ENCODE measurements around the gene PPP1R12B. TPM values are rescaled to one million over a fixed set of nuclear protein-coding genes. Genes with fewer than 3 reads are reported as not detected.
"Not testable (repeated sequence)": the region's sequence is repeated elsewhere in the genome, so short reads cannot be mapped to it uniquely, and the experiment has no call there.

Gene PPP1R12B
- polyA plus RNA-seq, 1 donor = 51.8 TPM

DNA sequence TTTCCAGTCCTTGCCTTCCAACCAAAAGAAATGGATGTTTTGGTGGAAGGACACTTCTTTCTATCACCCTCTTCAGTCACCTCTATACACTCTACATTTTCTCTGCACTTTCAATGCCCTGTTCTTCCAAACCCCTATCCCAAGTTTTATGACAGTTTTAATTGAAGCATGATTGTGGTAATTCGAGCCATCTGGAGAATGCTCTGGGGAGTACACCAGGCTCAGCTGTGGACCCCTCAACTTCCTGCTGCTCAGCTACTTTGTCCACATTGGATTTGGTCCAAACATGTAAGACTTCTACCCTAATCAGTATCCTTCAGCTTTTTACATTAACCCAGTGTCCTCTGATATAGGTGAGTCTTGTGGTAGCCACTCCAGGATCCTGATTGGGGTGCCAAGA is 232.1 kb downstream of the PPP1R12B start:
- Histone ChIP-seq H3K4me1 (ENCODE audit: control insufficient read depth, insufficient read depth, low read length) (peaks cover 8% of the 10 kb centered on the region), H3K27ac (ENCODE audit: low read length) (no peak overlapping the region), H3K4me3 (ENCODE audit: low read length) (no peak overlapping the region), H3K36me3 (ENCODE audit: control insufficient read depth, insufficient read depth, low read length) (peaks cover 32% of the 10 kb centered on the region), H3K9me3 (ENCODE audit: control insufficient read depth, low read depth, low read length) (no peaks in the 10 kb centered on the region), H3K27me3 (ENCODE audit: control insufficient read depth, insufficient read depth, low read length) (no peaks in the 10 kb centered on the region)
- WGBS (ENCODE audit: insufficient coverage, low lambda C conversion rate) = no CpG with 5 or more reads among the region's 1 CpG
- no peak for DNase-seq

- WGBS (ENCODE audit: insufficient coverage, low lambda C conversion rate) = no CpG with 5 or more reads among the region's 5 CpGs
- not testable (repeated sequence) for DNase-seq
Observed at GRCh38 chr1:202582350-202582749, 233.9 kb downstream of the PPP1R12B start.

DNA sequence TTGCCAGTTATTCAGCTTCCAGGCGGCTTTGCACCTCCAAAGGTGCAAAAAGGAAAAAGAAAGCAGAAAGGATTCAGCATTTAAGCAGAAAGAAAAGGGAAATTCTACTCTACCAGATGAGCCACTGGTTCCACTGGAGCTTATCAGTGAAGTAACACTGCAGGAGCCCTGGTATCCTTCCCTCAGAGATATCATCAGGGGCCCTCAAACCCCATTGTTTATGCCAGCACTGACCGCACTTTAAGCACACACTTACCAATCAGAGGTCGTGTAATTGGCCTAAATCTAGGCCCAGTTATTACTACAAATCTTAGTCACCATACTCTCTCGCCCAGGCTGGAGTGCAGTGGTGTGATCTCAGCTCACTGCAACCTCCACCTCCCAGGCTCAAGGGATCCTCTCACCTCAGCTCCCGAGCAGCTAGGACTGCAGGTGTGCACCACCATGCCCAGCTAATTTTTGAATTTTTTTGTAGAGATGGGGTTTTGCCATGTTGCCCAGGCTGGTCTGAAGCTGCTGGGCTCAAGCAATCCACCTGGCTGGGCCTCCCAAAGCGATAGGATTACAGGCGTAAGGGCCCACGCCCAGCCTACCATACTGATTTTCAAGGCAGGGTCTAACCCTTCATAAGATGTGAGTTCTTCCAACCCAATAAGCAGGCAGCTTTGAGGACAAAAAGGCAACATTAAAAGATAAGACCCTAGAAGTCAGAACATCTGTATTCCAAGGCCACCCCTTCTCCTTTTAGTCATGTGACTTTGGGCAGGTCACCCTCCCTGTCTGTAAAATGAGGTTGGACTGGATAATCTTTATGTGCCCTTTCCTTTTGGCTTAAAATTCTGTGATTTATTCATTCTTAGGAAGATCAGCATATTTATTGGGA is 236.4 kb downstream of the PPP1R12B start:
- Histone ChIP-seq H3K27ac (ENCODE audit: low read length) (no peak overlapping the region), H3K9me3 (ENCODE audit: control insufficient read depth, low read depth, low read length) (no peaks in the 10 kb centered on the region), H3K4me1 (ENCODE audit: control insufficient read depth, insufficient read depth, low read length) (peaks cover 15% of the 10 kb centered on the region), H3K36me3 (ENCODE audit: control insufficient read depth, insufficient read depth, low read length) (peaks cover 32% of the 10 kb centered on the region), H3K4me3 (ENCODE audit: low read length) (no peak overlapping the region), H3K27me3 (ENCODE audit: control insufficient read depth, insufficient read depth, low read length) (no peaks in the 10 kb centered on the region)
- DNase-seq = no peak
- 100% methylated on average over 1 of the region's 8 CpGs for WGBS (ENCODE audit: insufficient coverage, low lambda C conversion rate)

More at GRCh38 chr1:202582350-202582749, 233.9 kb downstream of the PPP1R12B start:
- not testable (repeated sequence) for H3K27me3 ChIP-seq (ENCODE audit: control insufficient read depth, insufficient read depth, low read length); H3K4me3 ChIP-seq (ENCODE audit: low read length); H3K9me3 ChIP-seq (ENCODE audit: control insufficient read depth, low read depth, low read length); H3K27ac ChIP-seq (ENCODE audit: low read length)
- Histone ChIP-seq H3K36me3 (ENCODE audit: control insufficient read depth, insufficient read depth, low read length) (peaks cover 32% of the 10 kb centered on the region), H3K4me1 (ENCODE audit: control insufficient read depth, insufficient read depth, low read length) (peaks cover 13% of the 10 kb centered on the region)

- Histone ChIP-seq H3K4me1 (ENCODE audit: control insufficient read depth, insufficient read depth, low read length) (peaks cover 12% of the 10 kb centered on the region), H3K4me3 (ENCODE audit: low read length) (no peak overlapping the region), H3K36me3 (ENCODE audit: control insufficient read depth, insufficient read depth, low read length) (peaks cover 28% of the 10 kb centered on the region), H3K27ac (ENCODE audit: low read length) (no peak overlapping the region), H3K9me3 (ENCODE audit: control insufficient read depth, low read depth, low read length) (no peaks in the 10 kb centered on the region), H3K27me3 (ENCODE audit: control insufficient read depth, insufficient read depth, low read length) (no peaks in the 10 kb centered on the region)
- no peak for DNase-seq
Observed at GRCh38 chr1:202585590-202585933, 237.1 kb downstream of the PPP1R12B start.

- no peak overlapping the region for H3K4me3 ChIP-seq (ENCODE audit: low read length)
- peaks cover 12% of the 10 kb centered on the region for H3K4me1 ChIP-seq (ENCODE audit: control insufficient read depth, insufficient read depth, low read length)
- H3K9me3 ChIP-seq (ENCODE audit: control insufficient read depth, low read depth, low read length) = no peaks in the 10 kb centered on the region
- peaks cover 22% of the 10 kb centered on the region for H3K36me3 ChIP-seq (ENCODE audit: control insufficient read depth, insufficient read depth, low read length)
- 73% methylated on average over 3 of the region's 4 CpGs for WGBS (ENCODE audit: insufficient coverage, low lambda C conversion rate)
- H3K27me3 ChIP-seq (ENCODE audit: control insufficient read depth, insufficient read depth, low read length) = no peaks in the 10 kb centered on the region
- H3K27ac ChIP-seq (ENCODE audit: low read length) = peak overlapping the region; percentile 11
- DNase-seq = peak in 1 of 2 donors; percentile 36
Observed at GRCh38 chr1:202586018-202586821, 237.7 kb downstream of the PPP1R12B start.

DNA sequence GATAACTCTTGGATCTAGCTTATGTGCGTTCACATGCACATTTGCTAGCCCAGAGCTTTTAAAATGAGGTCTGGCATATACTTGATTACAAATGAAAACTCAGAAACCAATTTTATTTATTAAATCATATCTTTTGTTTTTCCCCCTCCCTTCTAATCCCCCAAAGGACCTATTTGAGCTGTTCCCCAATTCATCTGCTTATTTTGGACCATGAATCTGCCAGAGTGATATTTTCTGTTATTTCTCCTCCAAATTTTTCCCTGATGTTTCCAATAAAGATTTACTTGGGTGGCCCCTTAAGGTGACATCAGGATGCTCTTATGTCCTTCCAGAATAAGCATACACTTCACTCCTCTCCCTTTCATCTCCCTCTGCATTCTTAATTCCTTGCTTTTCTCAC is 238.4 kb downstream of the PPP1R12B start:
- H3K27me3 ChIP-seq (ENCODE audit: control insufficient read depth, insufficient read depth, low read length) = no peaks in the 10 kb centered on the region
- no peak overlapping the region for H3K27ac ChIP-seq (ENCODE audit: low read length)
- H3K36me3 ChIP-seq (ENCODE audit: control insufficient read depth, insufficient read depth, low read length) = peaks cover 19% of the 10 kb centered on the region
- H3K4me1 ChIP-seq (ENCODE audit: control insufficient read depth, insufficient read depth, low read length) = peaks cover 12% of the 10 kb centered on the region
- whole genome bisulfite sequencing (ENCODE audit: insufficient coverage, low lambda C conversion rate) = 80% methylated on average over 1 of the region's 1 CpG
- H3K9me3 ChIP-seq (ENCODE audit: control insufficient read depth, low read depth, low read length) = no peaks in the 10 kb centered on the region
- no peak overlapping the region for H3K4me3 ChIP-seq (ENCODE audit: low read length)
- DNase-seq = no peak

DNA sequence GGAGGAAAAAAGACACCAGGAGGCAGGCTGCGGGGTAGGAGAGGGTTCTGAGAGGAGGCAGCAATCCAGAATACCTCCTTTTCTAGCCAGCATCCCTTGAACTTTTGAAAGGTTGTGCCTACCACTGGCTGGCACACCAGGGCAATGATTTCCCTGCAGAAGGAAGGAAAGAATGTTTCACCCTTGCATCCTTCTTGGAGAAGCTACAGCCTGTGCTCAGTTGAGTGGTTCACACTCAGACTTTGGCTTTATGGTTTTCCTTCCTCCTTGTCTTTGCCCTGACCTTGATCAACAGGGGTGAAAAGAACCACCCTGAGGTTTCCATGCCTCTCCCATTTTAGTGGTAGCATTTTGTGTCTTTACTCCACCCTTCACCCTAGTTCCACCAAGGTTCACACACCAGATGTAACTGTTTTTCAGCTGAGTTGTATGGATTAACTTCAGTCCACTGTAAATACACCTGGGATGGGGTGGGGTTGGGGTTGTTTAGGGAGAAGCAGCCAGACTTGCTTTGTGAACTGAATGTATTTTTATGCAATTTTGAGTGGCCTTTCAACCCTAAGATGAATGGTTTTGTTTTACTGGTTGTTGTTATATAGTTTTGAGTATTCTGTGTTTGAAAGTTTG is 239.5 kb downstream of the PPP1R12B start:
- no peak for DNase-seq
- Histone ChIP-seq H3K9me3 (ENCODE audit: control insufficient read depth, low read depth, low read length) (no peaks in the 10 kb centered on the region), H3K36me3 (ENCODE audit: control insufficient read depth, insufficient read depth, low read length) (peaks cover 18% of the 10 kb centered on the region), H3K27ac (ENCODE audit: low read length) (no peak overlapping the region), H3K27me3 (ENCODE audit: control insufficient read depth, insufficient read depth, low read length) (no peaks in the 10 kb centered on the region), H3K4me3 (ENCODE audit: low read length) (no peak overlapping the region), H3K4me1 (ENCODE audit: control insufficient read depth, insufficient read depth, low read length) (peaks cover 12% of the 10 kb centered on the region)
- WGBS (ENCODE audit: insufficient coverage, low lambda C conversion rate) = 83% methylated on average over 1 of the region's 1 CpG

DNA sequence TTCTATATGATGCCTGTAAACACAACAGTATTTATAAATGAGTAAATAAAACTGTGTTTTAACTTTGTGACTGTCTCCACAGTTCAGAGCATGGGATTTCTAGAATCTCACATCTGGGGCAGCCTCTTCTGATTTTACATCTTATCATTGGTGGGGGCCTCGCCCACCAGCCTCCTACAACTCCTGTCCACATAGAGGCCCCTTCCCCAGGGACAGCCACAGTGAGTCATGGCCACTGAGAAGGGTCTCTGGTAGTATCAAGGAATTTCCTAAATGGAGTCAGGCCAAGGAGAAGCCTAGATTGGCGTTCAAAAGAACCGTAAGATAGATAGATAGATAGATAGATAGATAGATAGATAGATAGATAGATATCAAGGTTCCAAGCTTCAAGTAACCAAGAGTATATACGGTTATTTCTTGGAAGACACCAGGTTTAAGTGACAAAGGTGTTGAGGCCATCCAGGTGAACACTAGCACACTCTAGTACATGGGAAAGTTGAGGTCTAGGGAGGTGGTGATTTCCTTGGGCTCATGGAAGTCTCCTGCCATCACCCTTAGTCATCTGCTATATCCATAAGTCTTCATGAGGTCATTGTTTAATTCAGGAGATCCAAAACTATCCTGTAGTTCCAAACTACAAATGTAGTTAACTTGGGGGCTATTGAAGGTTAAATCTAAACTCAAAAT is 240.1 kb downstream of the PPP1R12B start:
- no peak for DNase-seq
- Histone ChIP-seq H3K36me3 (ENCODE audit: control insufficient read depth, insufficient read depth, low read length) (peaks cover 13% of the 10 kb centered on the region), H3K27me3 (ENCODE audit: control insufficient read depth, insufficient read depth, low read length) (no peaks in the 10 kb centered on the region), H3K9me3 (ENCODE audit: control insufficient read depth, low read depth, low read length) (no peaks in the 10 kb centered on the region), H3K27ac (ENCODE audit: low read length) (peak overlapping the region; percentile 30), H3K4me3 (ENCODE audit: low read length) (no peak overlapping the region), H3K4me1 (ENCODE audit: control insufficient read depth, insufficient read depth, low read length) (peaks cover 12% of the 10 kb centered on the region)
- no CpG with 5 or more reads among the region's 4 CpGs for WGBS (ENCODE audit: insufficient coverage, low lambda C conversion rate)

DNA sequence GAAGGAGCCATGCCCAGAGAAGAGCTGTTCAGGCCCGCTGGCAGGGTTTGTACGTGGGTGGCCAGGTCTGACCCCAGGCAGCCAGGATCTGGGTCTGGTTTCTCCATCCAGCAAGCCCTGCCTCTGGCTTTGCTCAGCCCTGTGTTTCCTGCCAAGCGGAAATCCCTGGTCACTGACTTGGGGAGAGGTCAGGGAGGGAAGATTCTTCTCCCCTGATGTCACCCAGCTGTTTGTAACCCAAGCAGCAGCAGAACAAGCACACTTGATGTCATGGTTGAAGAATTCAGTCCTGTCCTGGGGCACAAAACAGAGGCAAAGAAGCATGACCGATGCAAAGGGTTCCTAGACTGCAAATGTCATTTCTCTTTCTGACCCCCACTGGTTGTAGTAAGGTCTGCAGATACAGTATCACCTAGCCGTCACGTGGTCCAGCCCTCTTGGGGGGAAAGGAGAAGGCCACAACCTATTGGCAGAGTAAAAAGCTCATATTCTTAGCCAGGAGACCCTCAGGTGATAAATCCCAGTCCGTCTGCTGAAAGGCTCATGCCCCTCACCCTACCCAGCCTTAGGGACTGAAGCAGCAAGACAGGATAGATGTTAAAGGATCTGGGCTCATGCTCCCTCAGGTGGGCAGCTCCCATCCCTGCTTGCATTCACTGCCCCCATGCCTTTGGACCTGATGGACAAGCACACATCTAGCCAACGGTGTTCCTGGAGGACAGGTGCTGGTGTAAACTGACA is 240.9 kb downstream of the PPP1R12B start:
- Histone ChIP-seq H3K9me3 (ENCODE audit: control insufficient read depth, low read depth, low read length) (no peaks in the 10 kb centered on the region), H3K4me1 (ENCODE audit: control insufficient read depth, insufficient read depth, low read length) (peaks cover 12% of the 10 kb centered on the region), H3K27me3 (ENCODE audit: control insufficient read depth, insufficient read depth, low read length) (no peaks in the 10 kb centered on the region), H3K36me3 (ENCODE audit: control insufficient read depth, insufficient read depth, low read length) (peaks cover 14% of the 10 kb centered on the region), H3K4me3 (ENCODE audit: low read length) (no peak overlapping the region), H3K27ac (ENCODE audit: low read length) (peak overlapping the region; percentile 69)
- DNase-seq = peak; percentile 71 to 72
- whole genome bisulfite sequencing (ENCODE audit: insufficient coverage, low lambda C conversion rate) = no CpG with 5 or more reads among the region's 8 CpGs
